ENCODE results near the gene MEG3. TPM values are rescaled to one million over a fixed set of nuclear protein-coding genes. Genes with fewer than 3 reads are reported as not detected.

MEG3 gene
- total and polyA plus RNA-seq, 12 donors = 86.6 to 8,129 (median 728) TPM

DNA sequence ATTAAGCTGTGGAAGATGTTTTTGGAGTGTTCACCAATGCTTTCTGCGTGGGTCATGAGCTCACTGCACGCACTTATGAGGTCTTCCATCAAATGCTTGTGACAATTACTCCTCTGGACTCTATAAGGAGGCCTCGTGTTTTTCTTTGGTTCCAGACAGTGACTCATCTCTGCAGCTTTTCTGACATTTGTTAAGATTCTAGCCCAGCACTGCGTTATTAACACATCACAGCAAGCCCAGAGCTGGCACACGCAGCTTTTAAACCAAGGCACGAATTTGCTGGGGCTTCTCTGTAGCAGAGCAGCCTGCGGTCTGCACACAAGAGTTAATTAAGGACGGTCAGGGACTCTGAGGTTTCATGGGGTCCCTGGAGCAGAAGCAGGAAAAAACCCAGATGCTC is 16.9 kb downstream of the MEG3 start:
- DNase-seq = peak in 1 of 7 donors; percentile 64
- Histone ChIP-seq H3K27ac (peak overlapping the region in 4 of 5 donors; percentile 16 to 84 (median 63)), H3K27me3 (no peaks in the 10 kb centered on the region), H3K4me1 (replicated peaks in 1 of 2) (peaks cover 4 to 36% of the 10 kb centered on the region in 2 donors), H3K4me3 (no peak overlapping the region), H3K36me3 (replicated peaks in 1 of 2) (peaks cover 0 to 49% of the 10 kb centered on the region in 2 donors), H3K9me3 (replicated peaks in 1 of 3) (no peaks in the 10 kb centered on the region)
- intact Hi-C loops (cut with DNase I) = no loop called here
- peak in 1 of 2 donors; percentile 39 for TF ChIP-seq POLR2A (IDR thresholded peaks at IDR 0.05)
- TF ChIP-seq, protein P1, sequence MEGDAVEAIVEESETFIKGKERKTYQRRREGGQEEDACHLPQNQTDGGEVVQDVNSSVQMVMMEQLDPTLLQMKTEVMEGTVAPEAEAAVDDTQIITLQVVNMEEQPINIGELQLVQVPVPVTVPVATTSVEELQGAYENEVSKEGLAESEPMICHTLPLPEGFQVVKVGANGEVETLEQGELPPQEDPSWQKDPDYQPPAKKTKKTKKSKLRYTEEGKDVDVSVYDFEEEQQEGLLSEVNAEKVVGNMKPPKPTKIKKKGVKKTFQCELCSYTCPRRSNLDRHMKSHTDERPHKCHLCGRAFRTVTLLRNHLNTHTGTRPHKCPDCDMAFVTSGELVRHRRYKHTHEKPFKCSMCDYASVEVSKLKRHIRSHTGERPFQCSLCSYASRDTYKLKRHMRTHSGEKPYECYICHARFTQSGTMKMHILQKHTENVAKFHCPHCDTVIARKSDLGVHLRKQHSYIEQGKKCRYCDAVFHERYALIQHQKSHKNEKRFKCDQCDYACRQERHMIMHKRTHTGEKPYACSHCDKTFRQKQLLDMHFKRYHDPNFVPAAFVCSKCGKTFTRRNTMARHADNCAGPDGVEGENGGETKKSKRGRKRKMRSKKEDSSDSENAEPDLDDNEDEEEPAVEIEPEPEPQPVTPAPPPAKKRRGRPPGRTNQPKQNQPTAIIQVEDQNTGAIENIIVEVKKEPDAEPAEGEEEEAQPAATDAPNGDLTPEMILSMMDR (IDR thresholded peaks at IDR 0.05) = no peak
- WGBS, 4 donors = 34 to 49% (median 40%) methylated on average over 8 of the region's 8 CpGs

DNA sequence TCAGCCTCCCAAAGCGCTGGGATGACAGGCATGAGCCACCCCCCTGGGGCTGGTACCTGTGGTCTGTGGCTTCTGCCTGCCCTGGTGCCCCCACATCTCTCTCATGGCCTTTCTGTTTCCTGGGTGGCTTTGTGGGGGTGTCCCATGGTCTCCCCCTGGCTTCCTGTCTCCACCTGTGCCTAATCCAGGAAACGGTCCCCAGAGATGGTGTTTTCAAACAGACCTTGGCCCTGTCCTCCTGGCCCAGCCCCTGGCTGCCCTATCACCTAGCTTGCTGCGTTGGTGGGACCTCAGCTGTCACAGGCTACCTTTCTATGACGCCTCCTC is 18.1 kb downstream of the MEG3 start:
- Histone ChIP-seq H3K36me3 (replicated peaks in 1 of 2) (peaks cover 0 to 42% of the 10 kb centered on the region in 2 donors), H3K9me3 (replicated peaks in 1 of 3) (no peaks in the 10 kb centered on the region), H3K27me3 (no peaks in the 10 kb centered on the region), H3K4me1 (replicated peaks in 1 of 2) (peaks cover 2 to 36% of the 10 kb centered on the region in 2 donors), H3K4me3 (no peak overlapping the region), H3K27ac (peak overlapping the region in 1 of 5 donors; percentile 84)
- DNase-seq = no peak
- TF ChIP-seq, protein P1 (IDR thresholded peaks at IDR 0.05) = no peak
- TF ChIP-seq POLR2A (IDR thresholded peaks at IDR 0.05) = no peak
- intact Hi-C loops (cut with DNase I) = no loop called here
- 79 to 93% (median 81%) methylated on average over 2 to 4 of the region's 4 CpGs for WGBS, 4 donors

DNA sequence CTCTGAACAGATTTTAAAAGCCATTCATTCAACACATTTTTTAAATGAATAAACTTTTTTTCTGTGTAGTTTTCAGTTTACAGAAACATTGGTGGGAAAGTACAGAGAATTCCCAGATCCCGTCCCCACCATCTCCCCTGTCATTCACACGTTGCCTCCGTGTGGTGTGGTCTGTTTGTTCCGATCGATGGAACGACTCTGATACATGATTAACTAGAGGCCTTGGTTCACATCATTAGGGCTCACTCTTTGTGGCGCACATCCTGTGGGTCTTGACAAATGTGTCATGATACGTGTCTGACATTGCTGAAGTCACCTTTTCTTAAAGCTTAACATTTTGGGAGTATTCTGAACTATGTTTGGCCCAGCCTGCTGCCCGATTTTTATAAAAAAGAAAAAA is 18.5 kb downstream of the MEG3 start:
- H3K27me3 ChIP-seq = no peaks in the 10 kb centered on the region
- 75 to 80% (median 77%) methylated on average over 9 of the region's 9 CpGs for WGBS, 4 donors
- H3K27ac ChIP-seq = peak overlapping the region in 1 of 5 donors; percentile 84

DNA sequence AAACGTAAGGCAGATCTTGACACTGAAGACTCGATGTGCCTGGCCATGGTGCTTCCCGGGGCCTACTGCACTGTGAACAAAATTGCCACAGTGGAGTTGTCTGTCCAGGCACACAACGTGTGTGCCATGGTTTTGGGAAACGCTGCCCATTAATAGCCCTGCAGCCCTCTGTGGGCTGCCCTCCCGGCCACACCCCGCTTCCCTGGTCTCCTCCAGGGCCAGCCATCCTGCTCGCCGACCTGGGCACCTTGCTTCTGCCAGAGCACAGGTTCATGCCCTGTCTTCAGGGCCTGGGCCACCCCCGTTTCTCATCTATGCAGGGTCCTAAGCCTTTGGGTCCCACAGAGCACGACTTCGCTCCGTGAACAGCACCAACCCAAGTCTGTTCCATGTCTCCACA is 18.9 kb downstream of the MEG3 start:
- intact Hi-C loops (cut with DNase I) = loop anchor here in 1 of 2 donors (5.0 kb wide), 1 partner anchor 782 kb away; no protein-coding TSS in a partner anchor
- DNase-seq = no peak
- TF ChIP-seq, protein P1 (IDR thresholded peaks at IDR 0.05) = no peak
- no peak for TF ChIP-seq POLR2A (IDR thresholded peaks at IDR 0.05)
- 88 to 94% (median 90%) methylated on average over 11 to 13 of the region's 13 CpGs for WGBS, 4 donors
- peaks cover 0 to 34% of the 10 kb centered on the region in 2 donors for H3K36me3 ChIP-seq (replicated peaks in 1 of 2)
- no peaks in the 10 kb centered on the region for H3K27me3 ChIP-seq
- peak overlapping the region in 1 of 5 donors; percentile 84 for H3K27ac ChIP-seq
- H3K9me3 ChIP-seq (replicated peaks in 1 of 3) = no peaks in the 10 kb centered on the region
- peaks cover 0 to 30% of the 10 kb centered on the region in 2 donors for H3K4me1 ChIP-seq (replicated peaks in 1 of 2)
- H3K4me3 ChIP-seq = no peak overlapping the region

More for the DNA sequence above, 18.5 kb downstream of the MEG3 start:
- H3K4me3 ChIP-seq = no peak overlapping the region
- peaks cover 0 to 34% of the 10 kb centered on the region in 2 donors for H3K4me1 ChIP-seq (replicated peaks in 1 of 2)
- H3K36me3 ChIP-seq (replicated peaks in 1 of 2) = peaks cover 0 to 38% of the 10 kb centered on the region in 2 donors
- H3K9me3 ChIP-seq (replicated peaks in 1 of 3) = no peaks in the 10 kb centered on the region
- no peak for TF ChIP-seq POLR2A (IDR thresholded peaks at IDR 0.05)
- TF ChIP-seq, protein P1 (IDR thresholded peaks at IDR 0.05) = no peak
- DNase-seq = no peak
- intact Hi-C loops (cut with DNase I) = no loop called here

Data from adrenal gland (tissue), 12 donors.